HepG2 (cell line): Measurements from ENCODE around the gene NPHS1. TPM values are rescaled to one million over a fixed set of nuclear protein-coding genes. Genes with fewer than 3 reads are reported as not detected.

Experiments
- BRD4 ChIP-seq: sonication (generic); formaldehyde crosslinking; IDR thresholded peaks from 2 replicates; pipeline ENCODE4 v1.4.0; 2020; ENCODE audit warnings: missing genetic modification reagents
- EZH2 ChIP-seq: conservative IDR thresholded peaks from 2 replicates; pipeline ENCODE4 v1.6.1; 2012; ENCODE audit warnings: mild to moderate bottlenecking, low read depth, low read length, moderate library complexity
- FOXA3 ChIP-seq: IDR thresholded peaks from 2 replicates; pipeline ENCODE4 v1.6.1; 2016; ENCODE audit warnings: missing genetic modification reagents, missing compliant biosample characterization
- HDAC1 ChIP-seq: sonication (generic); formaldehyde crosslinking; IDR thresholded peaks from 2 replicates; pipeline ENCODE4 v1.5.1; 2020; ENCODE audit warnings: mild to moderate bottlenecking, missing genetic modification reagents
- HIC2 ChIP-seq: sonication (generic); formaldehyde crosslinking; IDR thresholded peaks from 2 replicates; pipeline ENCODE4 v1.9.0; 2022; ENCODE audit warnings: low read depth, missing genetic modification reagents
- IKZF1 ChIP-seq: fragments of 450-650 bp; IDR thresholded peaks from 2 replicates; pipeline ENCODE4 v1.7.1; 2016
- KDM4B ChIP-seq: sonication (generic); formaldehyde crosslinking; IDR thresholded peaks from 2 replicates; pipeline ENCODE4 v1.4.0; 2020; ENCODE audit warnings: missing genetic modification reagents
- KLF16 ChIP-seq, 2 experiments: sonication (generic) in 1 of 2; formaldehyde crosslinking in 1 of 2; IDR thresholded peaks; 2 replicates each; pipeline versions ENCODE4 v1.6.1 to v1.8.0; 2016 to 2023; ENCODE audit warnings: missing genetic modification reagents in 2 of 2, missing compliant biosample characterization in 1 of 2
- ONECUT2 ChIP-seq: sonication (generic); formaldehyde crosslinking; IDR thresholded peaks from 2 replicates; pipeline ENCODE4 v1.4.0; 2020; ENCODE audit warnings: missing genetic modification reagents
- PITX1 ChIP-seq: sonication (generic); formaldehyde crosslinking; IDR thresholded peaks from 2 replicates; pipeline ENCODE4 v1.5.1; 2020; ENCODE audit warnings: mild to moderate bottlenecking, missing genetic modification reagents
- RXRB ChIP-seq: IDR thresholded peaks from 2 replicates; pipeline ENCODE4 v1.6.1; 2016; ENCODE audit warnings: borderline replicate concordance, missing genetic modification reagents, missing compliant biosample characterization
- SP2 ChIP-seq: sonication (generic); formaldehyde crosslinking; IDR thresholded peaks from 2 replicates; pipeline ENCODE4 v1.5.1; 2020; ENCODE audit warnings: mild to moderate bottlenecking, missing genetic modification reagents
- SSRP1 ChIP-seq: IDR thresholded peaks from 2 replicates; pipeline ENCODE4 v1.6.1; 2016; ENCODE audit warnings: control low read depth
- TEF ChIP-seq: sonication (generic); formaldehyde crosslinking; IDR thresholded peaks from 2 replicates; pipeline ENCODE4 v1.5.0; 2020; ENCODE audit warnings: missing genetic modification reagents
- THAP7 ChIP-seq: sonication (generic); formaldehyde crosslinking; IDR thresholded peaks from 2 replicates; pipeline ENCODE4 v1.8.1; 2023; ENCODE audit warnings: mild to moderate bottlenecking, missing genetic modification reagents
- TIGD3 ChIP-seq: sonication (generic); formaldehyde crosslinking; IDR thresholded peaks from 2 replicates; pipeline ENCODE4 v1.5.1; 2020; ENCODE audit warnings: mild to moderate bottlenecking, missing genetic modification reagents, borderline replicate concordance
- ZBTB8A ChIP-seq: sonication (generic); formaldehyde crosslinking; IDR thresholded peaks from 2 replicates; pipeline ENCODE4 v1.4.0; 2020; ENCODE audit warnings: mild to moderate bottlenecking, low read depth, missing genetic modification reagents, borderline replicate concordance
- ZFP36 ChIP-seq: fragments of 150-350 bp; IDR thresholded peaks from 2 replicates; pipeline ENCODE4 v1.6.1; 2018; ENCODE audit warnings: borderline replicate concordance, low read length, low read depth; ENCODE audit not compliant: partially characterized antibody
- ZNF160 ChIP-seq: sonication (generic); formaldehyde crosslinking; IDR thresholded peaks from 2 replicates; pipeline ENCODE4 v1.8.0; 2022; ENCODE audit warnings: mild to moderate bottlenecking, inconsistent platforms, missing genetic modification reagents
- ZNF230 ChIP-seq: sonication (generic); formaldehyde crosslinking; IDR thresholded peaks from 2 replicates; pipeline ENCODE4 v1.4.0; 2020; ENCODE audit warnings: mild to moderate bottlenecking, missing genetic modification reagents
- ZNF510 ChIP-seq: sonication (generic); formaldehyde crosslinking; IDR thresholded peaks from 2 replicates; pipeline ENCODE4 v1.4.0; 2020; ENCODE audit warnings: low read depth, mild to moderate bottlenecking, missing genetic modification reagents
- ZNF7 ChIP-seq: IDR thresholded peaks from 2 replicates; pipeline ENCODE4 v1.6.1; 2016; ENCODE audit warnings: missing biosample characterization, missing genetic modification reagents
- polyA plus RNA-seq, 8 experiments: library from polyadenylated mRNA; depleted of rRNA in 3 of 8; stranded (reverse) in 7 of 8; unstranded in 1 of 8; fragments of >200 nt; fragmentation: Illumina TruSeq in 4 of 8; extraction: Trizol in 4 of 8; gene quantifications; 2 replicates each; pipeline versions ENCODE4 v1.2.1 to v1.2.3, GENCODE V29; 2011 to 2016; ENCODE audit warnings: low read depth in 4 of 8, missing spikeins in 1 of 8, mixed read lengths in 1 of 8; ENCODE audit not compliant: insufficient read depth in 1 of 8
- total RNA-seq, 5 experiments: library from RNA; depleted of rRNA; stranded (reverse); fragments of >200 nt; fragmentation: Illumina TruSeq; extraction: Trizol; gene quantifications; 2 replicates each; pipeline ENCODE4 v1.2.3, GENCODE V29; 2016; ENCODE audit warnings: low read depth in 1 of 5
- TF ChIP-seq, protein P1 (sequence below): sonication (generic); formaldehyde crosslinking; conservative IDR thresholded peaks from 2 replicates; pipeline ENCODE4 v1.8.0; 2022; ENCODE audit warnings: mild to moderate bottlenecking, moderate library complexity, missing genetic modification reagents

Gene NPHS1
- total and polyA plus RNA-seq, 2 of the 13 experiments (the other 11 are each of a cell fraction or from before 2014, with no cell fraction given), result not detected

- TF ChIP-seq ZBTB8A, result no peak
- no peak for TF ChIP-seq KDM4B (CRISPR knock-in tag)
- TF ChIP-seq HIC2, result no peak
- no peak for TF ChIP-seq PITX1 (CRISPR knock-in tag)
- no peak for TF ChIP-seq SSRP1 (CRISPR knock-in tag)
- TF ChIP-seq ZNF7 (CRISPR knock-in tag), result no peak
- TF ChIP-seq FOXA3 (CRISPR knock-in tag), result no peak
- TF ChIP-seq SP2 (CRISPR knock-in tag), result no peak
- TF ChIP-seq RXRB (CRISPR knock-in tag), result peak; percentile 45; the same call in 1 of the 2 replicates
- TF ChIP-seq ZNF230 (CRISPR knock-in tag), result no peak
- no peak for TF ChIP-seq TEF (CRISPR knock-in tag)
- TF ChIP-seq KLF16 (CRISPR knock-in tag; IDR thresholded peaks at IDR 0.05), result no peak
- no peak for TF ChIP-seq TIGD3 (CRISPR knock-in tag)
- no peak for TF ChIP-seq ZFP36
- TF ChIP-seq THAP7, result no peak
- no peak for TF ChIP-seq EZH2
- no peak for TF ChIP-seq ZNF510 (CRISPR knock-in tag)
- no peak for TF ChIP-seq ONECUT2 (CRISPR knock-in tag)
- TF ChIP-seq ZNF160 (CRISPR knock-in tag), result no peak
- TF ChIP-seq HDAC1 (CRISPR knock-in tag), result 0 out of 2 replicates have a peak, but pooled peaks have one; percentile 36
- TF ChIP-seq, protein P1, sequence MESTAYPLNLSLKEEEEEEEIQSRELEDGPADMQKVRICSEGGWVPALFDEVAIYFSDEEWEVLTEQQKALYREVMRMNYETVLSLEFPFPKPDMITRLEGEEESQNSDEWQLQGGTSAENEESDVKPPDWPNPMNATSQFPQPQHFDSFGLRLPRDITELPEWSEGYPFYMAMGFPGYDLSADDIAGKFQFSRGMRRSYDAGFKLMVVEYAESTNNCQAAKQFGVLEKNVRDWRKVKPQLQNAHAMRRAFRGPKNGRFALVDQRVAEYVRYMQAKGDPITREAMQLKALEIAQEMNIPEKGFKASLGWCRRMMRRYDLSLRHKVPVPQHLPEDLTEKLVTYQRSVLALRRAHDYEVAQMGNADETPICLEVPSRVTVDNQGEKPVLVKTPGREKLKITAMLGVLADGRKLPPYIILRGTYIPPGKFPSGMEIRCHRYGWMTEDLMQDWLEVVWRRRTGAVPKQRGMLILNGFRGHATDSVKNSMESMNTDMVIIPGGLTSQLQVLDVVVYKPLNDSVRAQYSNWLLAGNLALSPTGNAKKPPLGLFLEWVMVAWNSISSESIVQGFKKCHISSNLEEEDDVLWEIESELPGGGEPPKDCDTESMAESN (CRISPR knock-in tag), result no peak
- no peak for TF ChIP-seq IKZF1
- TF ChIP-seq BRD4 (CRISPR knock-in tag), result no peak
These were observed 68.6 kb downstream of the NPHS1 start (continued) for GRCh38 chr19:35783469-35784434.
